NCI-H510A (cell line): ENCODE measurements around the gene UPB1.

ENCODE experiments used
- DNase-seq: peaks from one replicate; lab custom pipeline; 2025; lab: John Stamatoyannopoulos, UW

UPB1 gene

DNA sequence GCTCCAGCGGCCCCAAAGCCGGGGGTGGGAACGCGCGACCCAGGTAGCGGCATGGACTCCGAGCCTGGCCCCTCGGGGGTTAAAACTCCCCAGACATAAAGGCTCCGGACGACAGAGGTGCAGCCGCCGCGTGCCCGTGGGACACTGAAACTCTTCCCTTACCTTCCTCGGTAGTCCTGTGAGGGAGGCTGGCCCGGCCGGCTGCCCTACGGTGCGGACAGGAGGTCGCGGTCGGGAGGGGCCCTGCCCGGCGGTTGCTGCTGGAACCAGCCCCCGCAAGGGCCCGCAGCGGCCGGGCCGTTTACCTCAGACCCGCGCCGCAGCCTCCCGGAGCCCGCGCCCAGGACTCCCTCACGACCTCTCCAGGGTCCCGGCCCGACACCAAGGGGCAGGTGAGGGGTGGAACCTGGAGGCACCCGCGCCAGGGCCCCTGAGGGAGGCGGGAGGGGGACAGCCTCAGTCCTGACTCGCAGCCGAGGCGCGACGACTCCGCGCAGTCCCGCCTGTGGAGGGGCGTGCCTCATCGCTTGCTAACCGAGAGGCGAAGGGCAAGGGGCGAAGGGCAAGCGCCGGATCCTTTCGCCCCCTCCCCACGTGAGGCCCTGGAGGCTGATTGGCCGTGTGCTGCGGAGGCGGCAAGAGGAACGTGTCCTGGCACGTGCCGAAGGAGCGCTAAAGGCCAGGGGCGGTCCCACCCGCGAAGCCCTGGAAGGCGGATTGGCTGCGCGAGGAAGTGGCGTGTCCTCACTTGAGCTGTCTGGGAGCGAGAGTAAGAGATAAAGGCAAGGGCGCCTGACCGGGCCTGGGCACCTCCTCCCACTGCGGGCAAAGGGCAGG lies at the start of gene UPB1:
Gene UPB1 (plus strand): TSS at position 805 of the 837 bp plus-strand sequence. CDS start 72 bp downstream, outside the sequence.
- DNase-seq = no peak

DNA sequence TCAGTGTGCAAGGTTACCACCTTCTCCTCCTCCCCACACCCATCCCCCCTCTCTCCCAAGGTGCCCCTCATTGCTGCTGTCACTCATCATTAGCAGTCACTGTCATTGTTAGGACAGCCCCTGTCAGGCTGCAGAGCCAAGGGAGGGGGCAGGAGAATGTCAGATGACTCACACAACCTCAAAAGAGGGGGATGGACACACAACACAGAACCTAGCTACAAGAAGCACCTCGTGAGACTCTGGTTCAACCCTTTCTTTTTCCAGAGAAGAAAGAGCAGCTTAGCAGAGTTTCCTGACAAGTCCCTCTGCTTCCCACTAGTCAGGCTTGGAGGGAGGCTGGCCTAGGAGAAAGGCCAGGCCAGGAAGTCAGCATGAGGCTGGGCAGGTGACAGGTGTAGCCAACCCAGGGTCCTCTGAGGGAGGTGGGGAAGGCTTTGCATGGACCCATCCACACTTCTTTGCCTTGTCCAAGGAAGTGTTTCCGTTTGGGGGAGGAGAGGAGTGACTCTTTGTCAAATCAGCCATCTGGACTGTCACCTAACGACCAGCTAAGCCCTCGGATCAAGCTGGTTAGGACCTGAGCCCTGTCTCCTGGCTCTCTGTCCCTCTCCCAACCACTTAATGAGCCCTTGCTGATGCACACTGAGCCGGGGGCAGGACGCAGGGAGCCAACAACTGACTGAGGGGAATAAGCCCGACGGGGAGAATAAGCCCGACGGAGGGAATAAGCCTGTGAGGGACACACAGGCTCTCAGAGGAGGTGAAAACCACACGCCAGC lies 49.5 kb upstream of the UPB1 start:
- DNase-seq = no peak

DNA sequence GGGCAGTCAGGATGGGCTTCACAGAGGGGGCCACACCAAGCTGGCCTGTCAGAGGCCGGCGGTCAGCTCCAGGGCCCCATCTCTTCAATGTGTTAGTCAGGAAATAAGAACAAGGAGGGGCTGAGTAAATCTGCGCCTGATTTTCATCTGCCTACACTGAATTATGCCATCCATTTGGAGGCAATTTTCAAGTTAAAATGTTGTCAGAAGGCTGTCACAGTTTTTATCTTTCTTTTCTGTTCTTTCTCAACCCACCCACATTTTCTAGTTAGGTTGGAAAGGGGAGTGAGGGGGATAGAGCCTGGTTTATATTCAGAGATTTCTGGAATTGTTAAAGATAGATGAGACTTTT lies 48.9 kb upstream of the UPB1 start:
- no peak for DNase-seq

DNA sequence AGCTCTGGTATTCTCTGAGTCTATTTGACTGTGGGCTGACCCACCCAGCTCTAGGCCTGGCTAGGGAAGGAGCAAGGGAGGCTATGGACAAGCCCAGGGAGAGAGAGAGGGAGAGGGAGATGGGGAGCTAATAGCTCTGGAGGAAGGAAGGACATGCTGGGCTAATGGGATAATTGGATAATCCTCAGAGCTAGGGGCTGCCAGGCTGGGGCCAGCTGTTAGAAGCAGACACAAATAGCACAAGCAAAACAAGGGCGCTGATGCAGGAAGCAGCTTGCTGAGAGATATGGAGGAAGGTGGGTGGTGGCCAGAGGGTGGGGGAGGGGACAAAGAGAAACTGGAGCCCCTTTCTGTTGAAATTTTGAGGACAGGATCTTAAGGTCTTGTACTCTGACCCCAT lies 44.5 kb upstream of the UPB1 start:
- DNase-seq = no peak

DNA sequence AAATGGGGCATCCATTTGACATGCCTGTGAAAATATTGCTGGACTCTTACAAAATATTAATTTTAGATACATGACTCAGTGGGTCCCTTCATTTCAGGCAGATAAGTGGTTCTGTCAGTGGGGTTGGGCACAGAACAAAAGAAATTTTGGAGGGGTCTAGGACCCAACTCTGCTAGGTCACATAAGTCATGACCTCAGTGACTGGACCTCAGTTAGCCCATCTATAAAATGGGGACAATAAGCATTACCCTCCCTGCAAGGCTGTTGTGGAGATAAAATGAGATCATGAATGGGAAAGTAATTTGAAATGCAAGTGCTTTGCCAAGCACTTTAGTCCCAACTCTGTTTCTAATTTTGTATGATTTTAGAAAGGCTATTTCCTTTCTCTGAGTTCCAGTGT lies 44.0 kb upstream of the UPB1 start:
- DNase-seq = no peak

DNA sequence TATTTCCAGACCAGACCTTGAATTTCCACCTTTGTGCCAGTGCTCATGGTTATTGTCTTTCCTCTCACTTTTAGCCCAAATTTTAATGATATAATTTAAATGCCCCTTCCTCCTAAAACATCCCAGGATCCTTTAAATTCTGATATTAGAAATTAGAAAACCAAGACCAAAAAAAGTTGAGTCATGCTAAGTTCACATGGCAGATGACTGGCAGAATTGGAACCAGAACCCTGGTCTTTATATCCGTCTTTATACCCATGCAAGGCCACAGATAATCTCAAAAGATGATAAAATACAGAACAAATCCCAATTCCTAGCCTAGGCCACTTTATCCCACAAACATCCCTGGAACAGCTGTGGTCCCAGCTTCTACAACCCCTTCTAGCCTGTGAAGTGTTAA lies 41.3 kb upstream of the UPB1 start:
- DNase-seq = no peak

DNA sequence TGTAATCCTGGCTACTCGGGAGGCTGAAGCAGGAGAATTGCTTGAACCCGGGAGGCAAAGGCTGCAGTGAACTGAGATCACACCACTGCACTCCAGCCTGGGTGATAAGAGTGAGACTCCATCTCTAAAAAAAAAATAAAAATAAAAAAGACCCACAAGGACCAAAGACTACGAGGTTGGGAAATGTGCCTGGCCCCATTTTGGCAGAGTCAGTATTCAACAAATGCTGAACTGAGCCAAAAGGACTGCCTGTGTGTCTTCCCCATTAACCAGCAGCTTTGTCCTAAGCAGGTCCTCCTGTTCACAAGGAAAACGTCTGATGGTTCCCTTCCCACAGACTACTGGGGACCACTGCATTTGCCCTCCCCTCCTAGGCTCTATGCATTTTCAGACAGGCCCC lies 40.1 kb upstream of the UPB1 start:
- no peak for DNase-seq

DNA sequence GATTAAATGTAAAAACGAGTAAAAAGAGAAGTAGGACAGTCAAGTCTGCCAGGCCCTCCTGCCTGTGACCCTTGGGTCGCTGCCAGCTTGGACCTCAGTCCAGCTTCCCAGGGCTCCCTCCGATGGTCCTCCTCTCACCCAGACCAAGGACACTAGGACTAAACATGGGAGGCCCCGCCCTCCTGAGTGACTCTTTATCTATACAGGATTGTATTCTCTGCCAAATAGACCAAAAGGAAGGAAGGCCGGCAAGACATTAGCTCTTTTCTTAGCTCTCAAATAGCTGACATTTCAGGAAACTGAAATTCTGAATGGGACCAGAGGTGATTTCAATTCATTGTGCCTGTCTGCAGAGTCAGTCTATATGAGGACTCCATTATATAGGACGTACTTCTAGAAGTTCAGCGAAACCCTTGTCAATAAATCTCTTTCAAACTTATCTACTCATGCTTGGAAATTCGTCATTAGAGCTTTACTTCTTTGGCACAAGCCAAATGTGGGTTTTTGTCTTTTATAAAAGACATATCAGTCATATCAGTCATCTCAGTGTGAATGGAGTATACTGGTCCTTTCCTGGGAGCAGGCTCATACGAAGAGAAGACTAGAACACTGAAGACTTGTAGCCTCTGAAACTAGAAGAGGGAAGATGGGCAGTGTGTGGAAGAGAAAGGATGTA lies 39.2 kb upstream of the UPB1 start:
- DNase-seq = no peak

DNA sequence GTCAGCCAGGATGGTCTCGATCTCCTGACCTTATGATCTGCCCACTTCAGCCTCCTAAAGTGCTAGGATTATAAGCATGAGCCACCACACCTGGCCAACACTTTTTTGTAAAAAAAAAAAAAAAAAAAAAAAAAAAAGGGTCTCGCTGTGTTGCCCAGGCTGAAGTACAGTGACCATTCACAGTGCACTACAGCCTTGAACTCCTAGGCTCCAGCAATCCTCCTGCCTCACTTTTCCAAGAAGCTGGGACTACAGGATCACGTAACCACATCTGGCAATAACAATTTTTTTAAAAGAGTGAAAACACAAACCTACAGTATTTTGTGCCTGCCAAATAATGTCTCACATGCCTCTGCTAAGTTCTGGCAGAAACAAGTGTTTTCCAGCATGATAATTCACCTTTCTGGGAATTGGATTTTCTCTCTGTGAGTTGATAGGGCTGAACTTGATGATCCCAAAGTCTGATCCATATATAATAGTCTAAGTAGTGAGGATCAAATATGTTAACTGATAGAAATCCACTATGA lies 37.2 kb upstream of the UPB1 start:
- no peak for DNase-seq

DNA sequence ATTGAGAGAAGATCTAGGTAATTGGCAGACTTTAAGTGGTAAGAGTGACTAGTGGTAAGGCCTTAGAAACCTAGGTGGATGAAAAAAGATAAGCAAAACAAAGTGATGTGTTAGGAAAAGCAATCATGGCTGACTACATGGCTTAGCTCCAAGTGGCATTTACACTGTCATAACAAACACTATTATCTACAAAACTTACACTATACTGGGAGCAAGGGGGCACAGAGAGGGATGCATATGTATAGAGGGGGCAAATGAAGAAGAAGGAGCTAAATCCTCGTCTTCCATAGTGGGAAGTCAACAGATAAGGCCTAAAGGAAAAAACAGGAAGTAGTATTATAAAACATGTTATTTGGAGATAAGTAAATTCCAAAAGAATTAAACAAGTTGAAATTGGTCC lies 35.2 kb upstream of the UPB1 start:
- DNase-seq = no peak

DNA sequence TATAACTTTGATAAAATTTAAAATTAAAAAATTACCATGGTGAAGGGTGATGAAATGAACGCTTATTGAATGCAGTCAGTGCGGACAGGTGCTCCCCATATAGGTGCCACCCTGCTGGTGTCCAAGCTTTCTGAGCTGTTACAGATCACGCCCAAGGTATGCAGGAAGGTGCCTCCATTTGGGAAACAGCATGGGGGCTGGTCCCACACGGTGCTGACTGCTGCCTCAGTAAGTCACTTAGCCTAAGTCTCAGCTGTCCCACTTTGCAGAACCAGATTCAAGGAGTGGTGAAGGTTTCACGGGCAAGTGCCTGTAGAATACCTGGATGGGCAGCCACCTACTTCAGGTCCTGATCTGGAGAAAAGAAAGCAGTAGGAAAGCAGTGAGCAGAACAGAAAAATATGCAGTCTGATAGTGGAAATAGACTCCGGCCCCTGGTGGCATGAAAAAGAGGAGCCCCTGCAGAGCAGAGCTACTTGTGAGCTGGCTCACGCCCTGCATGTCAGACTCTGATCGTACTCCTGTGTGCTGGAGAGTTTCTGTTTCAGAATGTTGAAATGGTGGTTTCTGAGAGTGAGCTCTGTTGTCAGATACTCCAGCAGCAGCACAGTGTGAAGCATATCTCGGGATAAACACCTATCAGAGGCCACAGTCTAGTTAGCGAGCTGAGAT lies 34.6 kb upstream of the UPB1 start:
- no peak for DNase-seq

DNA sequence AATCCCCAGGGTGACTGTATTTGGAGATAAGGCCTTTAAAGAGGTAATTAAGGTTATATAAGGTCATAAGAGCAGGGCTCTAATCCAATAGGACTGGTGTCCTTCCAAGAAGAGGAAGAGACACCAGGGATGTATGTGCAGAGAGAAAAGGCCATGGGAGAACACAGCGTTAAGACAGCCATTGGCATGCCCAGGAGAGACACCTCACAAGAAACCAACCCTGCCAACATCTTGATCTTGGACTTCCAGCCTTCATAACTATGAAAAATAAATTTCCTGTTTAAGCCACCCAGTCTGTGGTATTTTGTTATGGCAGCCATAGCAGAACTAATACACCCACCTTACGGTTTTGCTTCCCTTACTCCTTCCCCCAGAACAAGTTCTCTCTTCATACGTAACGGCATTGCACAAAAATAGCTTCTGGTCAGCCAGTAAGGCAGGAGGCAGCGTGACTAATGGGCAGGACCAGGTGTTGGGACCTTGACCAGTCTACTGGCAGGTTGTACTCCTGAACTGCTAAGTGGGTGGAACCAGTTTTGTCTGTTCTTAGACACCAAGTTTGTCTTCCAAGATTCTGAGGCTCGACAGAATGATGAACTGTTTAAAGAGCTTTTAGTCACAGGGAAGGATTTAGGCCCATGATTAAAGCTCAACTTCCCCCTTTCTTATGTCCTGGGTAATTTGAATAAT lies 31.9 kb upstream of the UPB1 start:
- DNase-seq = no peak

DNA sequence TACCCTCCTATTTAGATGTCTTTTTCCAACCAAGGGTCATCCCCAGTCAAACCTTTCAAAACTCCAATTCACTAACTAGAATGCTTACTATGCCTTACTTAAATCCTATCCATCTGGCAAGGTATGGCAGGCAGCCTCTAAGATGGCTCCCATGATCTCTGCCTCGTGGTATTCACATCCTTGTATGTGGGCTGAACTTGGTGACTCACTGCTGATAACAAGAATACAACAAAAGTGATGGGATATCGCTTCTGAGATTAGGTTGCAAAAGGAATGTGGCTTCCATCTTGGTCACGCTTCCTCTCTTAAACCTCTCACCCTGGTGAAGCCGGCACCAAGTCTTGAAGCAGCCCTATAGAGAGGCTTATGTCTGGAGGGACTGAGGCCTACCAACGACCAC lies 29.6 kb upstream of the UPB1 start:
- DNase-seq = no peak

DNA sequence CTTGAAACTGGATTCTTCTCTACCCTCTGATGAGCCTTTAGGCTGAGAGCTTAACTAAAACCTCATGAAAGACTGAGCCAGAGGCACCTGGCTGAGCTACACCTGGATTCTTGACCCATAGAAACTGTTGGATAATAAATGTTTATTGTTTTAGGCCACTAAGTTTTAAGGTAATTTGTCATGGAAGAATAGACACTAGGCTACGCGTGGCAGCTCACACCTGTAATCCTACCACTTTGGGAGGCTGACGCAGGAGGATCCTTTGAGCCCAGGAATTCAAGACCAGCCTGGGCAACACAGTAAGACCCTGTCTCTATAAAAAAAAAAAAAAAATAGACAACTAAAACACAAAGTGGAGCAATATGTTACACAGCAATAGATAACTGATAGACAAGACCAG lies 29.2 kb upstream of the UPB1 start:
- no peak for DNase-seq

DNA sequence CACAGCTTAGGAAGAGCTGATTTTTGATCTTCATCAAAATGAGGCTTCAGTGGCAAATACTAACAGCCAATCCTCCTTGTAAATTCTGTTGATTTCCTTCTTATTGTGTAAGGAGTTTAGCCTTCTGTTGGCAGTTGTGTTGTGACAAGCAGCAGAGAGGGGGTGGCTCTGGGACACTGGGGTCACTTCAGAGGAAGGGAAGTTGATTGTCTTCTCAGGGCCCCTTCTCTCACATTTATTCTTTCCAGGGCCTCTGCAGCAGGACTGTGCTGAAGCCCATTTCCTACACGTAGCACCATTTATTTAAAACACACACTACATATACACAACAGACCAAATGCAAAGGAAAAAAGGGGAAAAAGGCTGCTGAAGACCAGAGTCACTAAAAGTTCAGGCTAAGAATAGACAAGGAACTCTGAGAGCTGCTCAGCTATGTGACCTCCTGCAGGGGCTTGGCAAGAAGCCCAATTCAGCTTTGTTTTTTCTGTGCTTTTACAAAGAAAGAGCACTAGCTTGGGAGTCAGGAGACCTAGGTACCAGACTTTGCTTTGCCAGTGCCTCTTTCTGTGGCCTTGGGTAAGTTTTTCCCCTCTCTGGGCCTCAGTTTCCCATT lies 28.3 kb upstream of the UPB1 start:
- DNase-seq = no peak

DNA sequence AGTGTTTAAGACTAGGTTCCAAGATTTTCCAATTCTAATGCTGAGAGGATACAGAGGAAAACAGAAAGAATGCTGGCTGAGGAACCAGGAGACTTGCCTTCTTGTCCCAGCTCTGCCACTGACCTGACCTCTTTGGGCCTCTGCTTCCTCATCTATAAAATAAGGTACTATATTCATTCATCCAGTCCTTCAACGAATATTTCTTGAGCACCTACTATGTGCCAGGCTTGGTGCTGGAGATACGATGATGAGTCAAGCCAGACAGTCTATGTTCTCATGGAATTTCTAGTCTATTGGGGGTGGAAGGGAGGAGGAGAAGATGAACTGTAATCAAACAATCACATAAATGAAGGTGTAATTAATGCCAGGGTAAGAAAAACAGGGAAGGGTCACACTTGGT lies 27.8 kb upstream of the UPB1 start:
- DNase-seq = no peak

DNA sequence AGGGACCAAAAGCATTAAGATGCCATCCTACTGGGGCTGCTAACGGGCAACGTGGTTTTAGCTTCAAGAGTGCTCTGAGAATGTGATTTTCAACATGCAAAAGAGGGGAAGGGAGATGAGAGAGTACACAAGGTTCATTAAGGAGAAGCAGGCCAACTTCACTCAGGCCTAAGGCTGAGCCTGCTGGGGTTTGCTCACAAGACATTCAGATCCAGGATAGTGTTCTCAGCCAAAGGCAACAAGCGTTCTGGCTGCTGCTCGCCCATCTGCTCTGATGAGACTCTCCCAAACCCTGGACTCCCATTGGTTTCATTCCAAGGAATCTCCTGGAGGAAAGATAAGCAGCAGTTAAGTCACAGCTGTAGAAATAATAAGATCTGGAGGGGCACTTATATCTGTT lies 23.6 kb upstream of the UPB1 start:
- no peak for DNase-seq

DNA sequence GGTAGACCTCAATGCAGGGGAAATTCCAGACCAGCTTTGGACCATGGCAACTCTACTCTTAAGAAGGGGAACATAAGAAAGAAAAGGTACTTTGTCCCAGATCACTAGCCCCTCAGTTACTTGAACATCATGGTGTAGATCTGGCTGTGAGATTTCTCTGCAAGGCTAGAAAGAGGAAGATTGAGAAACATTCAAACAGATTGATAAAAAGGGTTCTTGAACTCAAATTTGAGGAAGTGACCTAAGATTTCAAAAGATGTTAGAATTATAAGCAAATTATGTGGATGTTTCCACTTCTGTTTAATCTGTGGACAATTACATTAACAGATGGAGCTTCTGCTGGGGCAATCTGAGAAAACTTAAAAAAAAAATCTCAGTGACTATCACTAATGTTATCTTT lies 21.8 kb upstream of the UPB1 start:
- no peak for DNase-seq

DNA sequence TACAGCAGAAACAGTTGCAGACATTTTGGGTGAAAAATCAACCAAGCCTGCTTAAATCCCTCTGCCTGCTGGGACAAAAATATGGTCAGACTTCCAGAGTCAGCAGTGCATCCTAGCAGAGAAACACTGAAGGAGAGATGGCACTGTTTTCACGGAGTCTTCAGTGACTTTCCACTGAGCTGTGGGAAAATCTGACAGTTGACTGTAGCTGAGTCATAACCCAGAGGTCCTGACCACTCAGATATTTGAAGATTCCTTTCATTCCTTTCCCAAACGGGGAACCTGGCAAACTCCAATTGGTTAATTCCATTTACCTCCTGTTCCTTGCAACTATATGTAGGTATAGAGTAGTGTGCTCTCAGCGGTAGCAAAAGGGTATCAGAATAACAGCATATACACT lies 20.9 kb upstream of the UPB1 start:
- DNase-seq = no peak

DNA sequence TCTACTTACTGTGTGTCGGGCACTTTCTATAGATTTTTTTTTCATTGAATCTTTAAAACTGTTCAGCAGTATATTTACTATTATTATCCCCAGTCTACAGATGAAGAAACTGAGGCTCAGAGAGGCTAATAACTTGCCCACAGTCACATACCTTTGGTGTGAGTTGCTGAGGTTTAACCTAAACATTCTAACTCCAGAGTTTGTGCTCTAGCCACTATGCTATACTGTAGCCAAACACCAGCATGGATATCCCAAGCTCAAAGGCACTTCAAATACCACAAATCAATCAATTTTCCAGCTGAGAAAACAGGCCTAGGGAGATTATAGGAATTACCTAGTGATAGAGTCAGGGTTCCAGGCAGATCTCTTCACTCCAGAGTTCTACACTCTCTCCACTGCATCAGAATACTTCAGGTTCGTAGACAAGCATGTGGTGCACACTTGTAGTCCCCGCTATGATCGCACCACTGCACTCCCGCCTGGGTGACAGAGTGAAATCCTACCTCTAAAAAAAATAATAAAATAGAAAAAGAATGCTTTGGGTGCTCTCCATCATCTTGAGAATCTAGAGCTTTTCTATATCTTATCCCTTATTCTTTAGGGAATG lies 20.4 kb upstream of the UPB1 start:
- no peak for DNase-seq

DNA sequence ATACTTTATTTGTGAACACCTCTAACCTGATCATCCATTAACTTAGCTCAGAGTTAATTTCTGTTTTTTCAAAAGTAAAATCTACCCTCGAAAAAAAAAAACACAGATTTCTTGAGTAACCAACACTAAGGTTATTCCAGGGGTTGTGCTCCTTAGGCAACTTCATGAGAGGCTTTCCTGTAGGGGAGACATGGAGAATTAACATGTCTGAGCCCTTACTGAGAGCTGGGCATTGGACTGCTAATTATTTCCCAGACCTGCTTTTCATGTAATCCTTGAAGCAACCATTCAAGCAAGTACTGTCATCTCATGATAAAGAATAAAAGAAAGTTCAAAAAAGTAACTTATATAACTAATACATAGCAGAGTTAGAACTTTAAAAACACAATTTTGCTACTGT lies 13.5 kb upstream of the UPB1 start:
- no peak for DNase-seq
